HepG2 (cell line): Measurements from ENCODE around the gene PDLIM5. TPM values are rescaled to one million over a fixed set of nuclear protein-coding genes. Genes with fewer than 3 reads are reported as not detected.

Experiments used
- ATAC-seq: fragments of 200-7000 bp; cut with Tn5 transposase; 3 replicates; pipeline ENCODE4 v1.9.1; 2020; ENCODE audit warnings: mild to moderate bottlenecking, moderate library complexity
- BruUV-seq: library from RNA; stranded (reverse); fragments of 400-500 nt; replicated peaks from 2 replicates; lab custom pipeline; 2021; lab: Mats Ljungman, UMichigan
- CTCF ChIA-PET: fragments of 300-600 bp; formaldehyde crosslinking; extraction: SDS; loops from one replicate; lab custom pipeline; 2021; ENCODE audit warnings: low total read pairs, inconsistent platforms, low intra/inter-chr PET ratio; lab: Yijun Ruan, JAX
- POLR2A ChIA-PET: fragments of 350-600 bp; sonication (Branson Sonifier 250); formaldehyde crosslinking; loops from one replicate; lab custom pipeline; 2020; ENCODE audit warnings: antibody characterized with exemption, inconsistent platforms; lab: Yijun Ruan, JAX
- DNase-seq: peaks from one replicate; pipeline ENCODE4 v3.0.0-alpha.2; 2015; ENCODE audit warnings: low spot score
- FAIRE-seq: peaks from 3 replicates; lab custom pipeline; 2011; peaks lifted over from hg19 to GRCh38; lab: Jason Lieb, UNC
- H2AFZ ChIP-seq: one replicate; pipeline ENCODE4 v1.6.1; 2011; ENCODE audit warnings: low read length, inconsistent platforms
- H3K27ac ChIP-seq: fragments of 300-600 bp; 3 replicates; pipeline ENCODE4 v1.8.0; 2011; ENCODE audit warnings: mixed run types, mild to moderate bottlenecking, mixed read lengths, low read length, inconsistent platforms; ENCODE audit not compliant: insufficient read depth; ENCODE audit errors: extremely low read length
- H3K27me3 ChIP-seq, 2 experiments: fragments of 200-600 bp in 1 of 2; 2 replicates in 1 of 2; 3 replicates in 1 of 2; pipeline versions ENCODE4 v1.6.0 to v1.8.0; 2011; ENCODE audit warnings: low read length in 2 of 2, mild to moderate bottlenecking in 2 of 2, moderate library complexity in 2 of 2, inconsistent platforms in 1 of 2; ENCODE audit not compliant: insufficient read depth in 2 of 2, control insufficient read depth in 1 of 2
- H3K36me3 ChIP-seq, 2 experiments: fragments of 200-600 bp in 1 of 2; replicated peaks in 1 of 2; 2 replicates in 1 of 2; 3 replicates in 1 of 2; pipeline versions ENCODE4 v1.5.1 to v1.8.0; 2011; ENCODE audit warnings: low read length in 2 of 2, inconsistent platforms in 1 of 2; ENCODE audit not compliant: insufficient read depth in 2 of 2, control insufficient read depth in 1 of 2
- H3K4me1 ChIP-seq: 2 replicates; pipeline ENCODE4 v1.5.1; 2012; ENCODE audit warnings: low read length, inconsistent platforms; ENCODE audit not compliant: insufficient read depth
- H3K4me2 ChIP-seq: 2 replicates; pipeline ENCODE4 v1.6.0; 2011; ENCODE audit warnings: low read depth, low read length, inconsistent platforms
- H3K4me3 ChIP-seq, 3 experiments: fragments of 200-600 bp in 1 of 3; sonication (generic), shearing (Covaris generic) in 1 of 3; replicated peaks in 1 of 3; 2 replicates each; pipeline ENCODE4 v1.5.1; 2011 to 2016; ENCODE audit warnings: low read length in 3 of 3, inconsistent platforms in 2 of 3, low read depth in 2 of 3, mild to moderate bottlenecking in 2 of 3, control low read depth in 1 of 3, mixed read lengths in 1 of 3; ENCODE audit not compliant: insufficient read depth in 1 of 3
- H3K79me2 ChIP-seq: one replicate; pipeline ENCODE4 v1.6.1; 2011; ENCODE audit warnings: low read length, inconsistent platforms; ENCODE audit not compliant: insufficient read depth
- H3K9ac ChIP-seq: 2 replicates; pipeline ENCODE4 v1.6.0; 2011; ENCODE audit warnings: mild to moderate bottlenecking, low read depth, low read length, inconsistent platforms; ENCODE audit not compliant: insufficient read depth
- H3K9me3 ChIP-seq: 2 replicates; pipeline ENCODE4 v1.5.1; 2012; ENCODE audit warnings: mild to moderate bottlenecking, low read length
- H4K20me1 ChIP-seq: 2 replicates; pipeline ENCODE4 v1.6.0; 2011; ENCODE audit warnings: inconsistent platforms, mild to moderate bottlenecking, low read length, moderate library complexity; ENCODE audit not compliant: insufficient read depth
- ADNP ChIP-seq: sonication (generic); formaldehyde crosslinking; IDR thresholded peaks from 2 replicates; pipeline ENCODE4 v1.4.0; 2020; ENCODE audit warnings: missing genetic modification reagents
- DNMT1 ChIP-seq: sonication (generic); formaldehyde crosslinking; IDR thresholded peaks from 2 replicates; pipeline ENCODE4 v1.5.1; 2020; ENCODE audit warnings: mild to moderate bottlenecking, missing genetic modification reagents
- EP300 ChIP-seq, 3 experiments: sonication (generic) in 1 of 3; formaldehyde crosslinking in 1 of 3; IDR thresholded peaks; 2 replicates each; pipeline versions ENCODE4 v1.5.1 to v1.6.1; 2011 to 2020; ENCODE audit warnings: low read depth in 2 of 3, low read length in 2 of 3, borderline replicate concordance in 1 of 3, improper control_type of control experiment in 1 of 3, mild to moderate bottlenecking in 1 of 3, missing genetic modification reagents in 1 of 3, moderate library complexity in 1 of 3
- MAFK ChIP-seq, 2 experiments: IDR thresholded peaks in 1 of 2; conservative IDR thresholded peaks in 1 of 2; 2 replicates each; pipeline ENCODE4 v1.6.1; 2011; ENCODE audit warnings: improper control_type of control experiment in 2 of 2, low read length in 2 of 2
- SP4 ChIP-seq: sonication (generic); formaldehyde crosslinking; IDR thresholded peaks from 2 replicates; pipeline ENCODE4 v1.8.1; 2023; ENCODE audit warnings: mild to moderate bottlenecking, missing genetic modification reagents
- TGIF2 ChIP-seq: IDR thresholded peaks from 2 replicates; pipeline ENCODE4 v1.6.1; 2016; ENCODE audit warnings: control low read depth, missing compliant biosample characterization
- THAP11 ChIP-seq: IDR thresholded peaks from 2 replicates; pipeline ENCODE4 v1.6.1; 2016; ENCODE audit warnings: missing biosample characterization, missing genetic modification reagents
- ZFX ChIP-seq: sonication (generic); formaldehyde crosslinking; IDR thresholded peaks from 2 replicates; pipeline ENCODE4 v1.4.0; 2020; ENCODE audit warnings: mild to moderate bottlenecking, low read depth, missing genetic modification reagents, moderate library complexity
- ZKSCAN1 ChIP-seq: fragments of 150-350 bp; IDR thresholded peaks from 2 replicates; pipeline ENCODE4 v1.6.1; 2014; ENCODE audit warnings: low read length
- ZNF225 ChIP-seq: sonication (generic); formaldehyde crosslinking; IDR thresholded peaks from 2 replicates; pipeline ENCODE4 v1.4.0; 2020; ENCODE audit warnings: mild to moderate bottlenecking, missing genetic modification reagents
- ZNF232 ChIP-seq: sonication (generic); formaldehyde crosslinking; IDR thresholded peaks from 2 replicates; pipeline ENCODE4 v1.4.0; 2020; ENCODE audit warnings: missing genetic modification reagents, borderline replicate concordance
- ZNF235 ChIP-seq: sonication (generic); formaldehyde crosslinking; IDR thresholded peaks from 2 replicates; pipeline ENCODE4 v1.8.1; 2023; ENCODE audit warnings: mild to moderate bottlenecking, missing genetic modification reagents, borderline replicate concordance
- ZNF253 ChIP-seq: sonication (generic); formaldehyde crosslinking; IDR thresholded peaks from 2 replicates; pipeline ENCODE4 v1.8.0; 2022; ENCODE audit warnings: mild to moderate bottlenecking, missing genetic modification reagents, borderline replicate concordance
- ZNF33B ChIP-seq: sonication (generic); formaldehyde crosslinking; IDR thresholded peaks from 2 replicates; pipeline ENCODE4 v1.5.1; 2020; ENCODE audit warnings: mild to moderate bottlenecking, missing genetic modification reagents
- ZNF552 ChIP-seq: sonication (generic); formaldehyde crosslinking; IDR thresholded peaks from 2 replicates; pipeline ENCODE4 v1.9.0; 2022; ENCODE audit warnings: missing genetic modification reagents, mild to moderate bottlenecking, borderline replicate concordance
- ZNF629 ChIP-seq: sonication (generic); formaldehyde crosslinking; conservative IDR thresholded peaks from 2 replicates; pipeline ENCODE4 v1.5.0; 2020; ENCODE audit warnings: missing genetic modification reagents
- WGBS: methylation state at CpG from one replicate; pipeline ENCODE4 v1.1.6; 2017; ENCODE audit warnings: low lambda C conversion rate; 5-methylcytosine and 5-hydroxymethylcytosine counted together
- in situ Hi-C: cut with HindIII; loops from 2 replicates; pipeline ENCODE4 v1.10.0; 2017; ENCODE audit warnings: low pct_unique_long_range_greater_than_20kb; ENCODE audit not compliant: extremely low pct_ligation_motif_present
- intact Hi-C: fragments of 100-400 bp; cut with micrococcal nuclease; formaldehyde crosslinking; loops from one replicate; pipeline ENCODE4 v1.10.0; 2022; ENCODE audit not compliant: unreplicated experiment
- polyA plus RNA-seq, 8 experiments: library from polyadenylated mRNA; depleted of rRNA in 3 of 8; stranded (reverse) in 7 of 8; unstranded in 1 of 8; fragments of >200 nt; fragmentation: Illumina TruSeq in 4 of 8; extraction: Trizol in 4 of 8; gene quantifications; 2 replicates each; pipeline versions ENCODE4 v1.2.1 to v1.2.3, GENCODE V29; 2011 to 2016; ENCODE audit warnings: low read depth in 4 of 8, missing spikeins in 1 of 8, mixed read lengths in 1 of 8; ENCODE audit not compliant: insufficient read depth in 1 of 8
- total RNA-seq, 5 experiments: library from RNA; depleted of rRNA; stranded (reverse); fragments of >200 nt; fragmentation: Illumina TruSeq; extraction: Trizol; gene quantifications; 2 replicates each; pipeline ENCODE4 v1.2.3, GENCODE V29; 2016; ENCODE audit warnings: low read depth in 1 of 5
- TF ChIP-seq, protein P1 (sequence below): IDR thresholded peaks from 2 replicates; pipeline ENCODE4 v1.6.1; 2016; ENCODE audit warnings: missing compliant biosample characterization, missing genetic modification reagents, borderline replicate concordance

Gene PDLIM5
- total and polyA plus RNA-seq, 2 of the 13 experiments (the other 11 are each of a cell fraction or from before 2014, with no cell fraction given): 52.8 to 119 TPM

GRCh38 chr4:94407846-94408245 lies 43.9 kb upstream of the PDLIM5 start:
- no peaks in the 10 kb centered on the region for H3K36me3 ChIP-seq
- ChIA-PET POLR2A (interaction anchor here (1.4 to 10.1 kb wide), 2 partner anchors 21 to 45 kb away, joined by 5 to 94 read pairs; partner anchors contain the start of gene PDLIM5), CTCF (interaction anchor here (1.3 to 2.5 kb wide), 2 partner anchors 186 to 188 kb away, joined by 3 to 28 read pairs; no protein-coding TSS in a partner anchor)
- H2AFZ ChIP-seq: no peak overlapping the region
- no peak overlapping the region for H3K4me2 ChIP-seq
- intact Hi-C loops (loop anchor here (2.0 kb wide), 1 partner anchor 43 kb away; the partner anchor contains the start of gene PDLIM5), in situ Hi-C loops (loop anchor here (5.0 kb wide), 2 partner anchors 44 to 189 kb away; partner anchors contain the start of gene PDLIM5)
- no peaks in the 10 kb centered on the region for H3K79me2 ChIP-seq
- no peak overlapping the region for H3K4me3 ChIP-seq
- no peaks in the 10 kb centered on the region for H3K9me3 ChIP-seq
- DNase-seq (no peak), FAIRE-seq (no peak), ATAC-seq (no peak)
- WGBS: 98% methylated on average over 2 of the region's 2 CpGs
- no peaks in the 10 kb centered on the region for H4K20me1 ChIP-seq
- TF ChIP-seq ZNF33B: no peak
- no peaks in the 10 kb centered on the region for H3K27me3 ChIP-seq
- H3K9ac ChIP-seq: no peak overlapping the region
- H3K27ac ChIP-seq: no peak overlapping the region
- BruUV-seq: no TSS peak
- peaks cover 40% of the 10 kb centered on the region for H3K4me1 ChIP-seq

GRCh38 chr4:94408549-94409374 lies 43.0 kb upstream of the PDLIM5 start:
- no peak overlapping the region for H2AFZ ChIP-seq
- H3K4me2 ChIP-seq: no peak overlapping the region
- no peaks in the 10 kb centered on the region for H4K20me1 ChIP-seq
- POLR2A ChIA-PET: interaction anchor here (1.4 to 10.1 kb wide), 2 partner anchors 20 to 44 kb away, joined by 5 to 94 read pairs; partner anchors contain the start of gene PDLIM5
- no peaks in the 10 kb centered on the region for H3K27me3 ChIP-seq
- 67% methylated on average over 5 of the region's 5 CpGs for WGBS
- no peak for FAIRE-seq
- H3K4me1 ChIP-seq: peaks cover 49% of the 10 kb centered on the region
- CTCF ChIA-PET: no interaction called here
- H3K9me3 ChIP-seq: no peaks in the 10 kb centered on the region
- intact Hi-C loops (no loop called here), in situ Hi-C loops (loop anchor here (5.0 kb wide), 2 partner anchors 44 to 189 kb away; partner anchors contain the start of gene PDLIM5)
- no peak overlapping the region for H3K9ac ChIP-seq
- DNase-seq: peak; percentile 46
- no peaks in the 10 kb centered on the region for H3K79me2 ChIP-seq
- H3K36me3 ChIP-seq: no peaks in the 10 kb centered on the region
- peak; percentile 60 for ATAC-seq
- no peak overlapping the region for H3K4me3 ChIP-seq
- H3K27ac ChIP-seq: no peak overlapping the region
- BruUV-seq: no TSS peak
- TF ChIP-seq ZNF232 (CRISPR knock-in tag) (no peak), ZKSCAN1 (no peak), ZNF629 (no peak), ZFX (CRISPR knock-in tag) (no peak), ZNF253 (no peak), ZNF235 (CRISPR knock-in tag) (no peak), EP300 (IDR thresholded peaks at IDR 0.05; ENCODE audit: low read depth in 2 of 2, low read length in 2 of 2) (no peak), EP300 (CRISPR knock-in tag; IDR thresholded peaks at IDR 0.05; ENCODE audit: borderline replicate concordance) (no peak), ZNF552 (CRISPR knock-in tag) (no peak), ZNF225 (CRISPR knock-in tag) (no peak), MAFK (conservative IDR thresholded peaks at IDR 0.05 in 1 of 2, IDR thresholded peaks at IDR 0.05 in 1 of 2; ENCODE audit: low read length in 2 of 2) (0 out of 4 replicates have a peak, but pooled peaks have one; percentile 1 to 6), SP4 (CRISPR knock-in tag) (no peak), TGIF2 (CRISPR knock-in tag) (no peak), DNMT1 (CRISPR knock-in tag) (no peak), ADNP (CRISPR knock-in tag) (no peak), THAP11 (CRISPR knock-in tag) (no peak)
- TF ChIP-seq, protein P1, sequence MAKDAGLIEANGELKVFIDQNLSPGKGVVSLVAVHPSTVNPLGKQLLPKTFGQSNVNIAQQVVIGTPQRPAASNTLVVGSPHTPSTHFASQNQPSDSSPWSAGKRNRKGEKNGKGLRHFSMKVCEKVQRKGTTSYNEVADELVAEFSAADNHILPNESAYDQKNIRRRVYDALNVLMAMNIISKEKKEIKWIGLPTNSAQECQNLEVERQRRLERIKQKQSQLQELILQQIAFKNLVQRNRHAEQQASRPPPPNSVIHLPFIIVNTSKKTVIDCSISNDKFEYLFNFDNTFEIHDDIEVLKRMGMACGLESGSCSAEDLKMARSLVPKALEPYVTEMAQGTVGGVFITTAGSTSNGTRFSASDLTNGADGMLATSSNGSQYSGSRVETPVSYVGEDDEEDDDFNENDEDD (CRISPR knock-in tag): no peak
